DND-41 (cell line): Measurements from ENCODE around the gene SPINK6.

ENCODE experiments used
- ATAC-seq: fragments of 200-7000 bp; cut with Tn5 transposase; 3 replicates; pipeline ENCODE4 v1.9.1; 2021; ENCODE audit warnings: low read depth; ENCODE audit not compliant: insufficient read depth
- DNase-seq: peaks from one replicate; pipeline ENCODE4 v3.0.0-alpha.2; 2020
- H2AFZ ChIP-seq: 2 replicates; pipeline ENCODE4 v1.6.0; 2012; ENCODE audit warnings: low read depth, low read length
- H3K27ac ChIP-seq: 2 replicates; pipeline ENCODE4 v1.5.1; 2012; ENCODE audit warnings: low read length, inconsistent platforms
- H3K27me3 ChIP-seq: fragments of 200-600 bp; sonication (generic); 2 replicates; pipeline ENCODE4 v1.6.0; 2012; ENCODE audit warnings: low read length, mild to moderate bottlenecking, inconsistent platforms; ENCODE audit not compliant: insufficient read depth, poor library complexity
- H3K36me3 ChIP-seq: 2 replicates; pipeline ENCODE4 v1.5.1; 2012; ENCODE audit warnings: low read length, inconsistent platforms; ENCODE audit not compliant: insufficient read depth
- H3K4me1 ChIP-seq: 2 replicates; pipeline ENCODE4 v1.5.1; 2012; ENCODE audit warnings: mild to moderate bottlenecking, low read length; ENCODE audit not compliant: insufficient read depth
- H3K4me2 ChIP-seq: 2 replicates; pipeline ENCODE4 v1.6.0; 2012; ENCODE audit warnings: mild to moderate bottlenecking, moderate library complexity, low read length, inconsistent platforms; ENCODE audit not compliant: insufficient read depth
- H3K4me3 ChIP-seq, 2 experiments: fragments of 200-600 bp in 1 of 2; shearing (Covaris generic) in 1 of 2; 2 replicates each; pipeline ENCODE4 v1.5.1; 2012 to 2016; ENCODE audit warnings: inconsistent platforms in 2 of 2, low read length in 2 of 2, mild to moderate bottlenecking in 2 of 2, low read depth in 1 of 2, moderate library complexity in 1 of 2
- H3K79me2 ChIP-seq: 2 replicates; pipeline ENCODE4 v1.6.0; 2012; ENCODE audit warnings: low read length, inconsistent platforms; ENCODE audit not compliant: insufficient read depth
- H3K9ac ChIP-seq: 2 replicates; pipeline ENCODE4 v1.6.0; 2012; ENCODE audit warnings: low read depth, mild to moderate bottlenecking, inconsistent platforms, low read length, moderate library complexity
- H3K9me3 ChIP-seq: 2 replicates; pipeline ENCODE4 v1.5.1; 2012; ENCODE audit warnings: low read length, moderate library complexity, mild to moderate bottlenecking, inconsistent platforms; ENCODE audit not compliant: insufficient read depth, severe bottlenecking
- H4K20me1 ChIP-seq: 2 replicates; pipeline ENCODE4 v1.6.0; 2012; ENCODE audit warnings: low read length; ENCODE audit not compliant: insufficient read depth
- EZH2 ChIP-seq: IDR thresholded peaks from 3 replicates; pipeline ENCODE4 v1.6.1; 2012; ENCODE audit warnings: borderline replicate concordance, low read depth, mild to moderate bottlenecking, moderate library complexity, low read length, inconsistent platforms; ENCODE audit not compliant: severe bottlenecking
- TF ChIP-seq, protein P1 (sequence below): IDR thresholded peaks from 2 replicates; pipeline ENCODE4 v1.5.1; 2012; ENCODE audit warnings: borderline replicate concordance, low read length, moderate library complexity, mild to moderate bottlenecking; ENCODE audit not compliant: poor library complexity, severe bottlenecking; ENCODE audit errors: extremely low read depth

SPINK6 gene

DNA sequence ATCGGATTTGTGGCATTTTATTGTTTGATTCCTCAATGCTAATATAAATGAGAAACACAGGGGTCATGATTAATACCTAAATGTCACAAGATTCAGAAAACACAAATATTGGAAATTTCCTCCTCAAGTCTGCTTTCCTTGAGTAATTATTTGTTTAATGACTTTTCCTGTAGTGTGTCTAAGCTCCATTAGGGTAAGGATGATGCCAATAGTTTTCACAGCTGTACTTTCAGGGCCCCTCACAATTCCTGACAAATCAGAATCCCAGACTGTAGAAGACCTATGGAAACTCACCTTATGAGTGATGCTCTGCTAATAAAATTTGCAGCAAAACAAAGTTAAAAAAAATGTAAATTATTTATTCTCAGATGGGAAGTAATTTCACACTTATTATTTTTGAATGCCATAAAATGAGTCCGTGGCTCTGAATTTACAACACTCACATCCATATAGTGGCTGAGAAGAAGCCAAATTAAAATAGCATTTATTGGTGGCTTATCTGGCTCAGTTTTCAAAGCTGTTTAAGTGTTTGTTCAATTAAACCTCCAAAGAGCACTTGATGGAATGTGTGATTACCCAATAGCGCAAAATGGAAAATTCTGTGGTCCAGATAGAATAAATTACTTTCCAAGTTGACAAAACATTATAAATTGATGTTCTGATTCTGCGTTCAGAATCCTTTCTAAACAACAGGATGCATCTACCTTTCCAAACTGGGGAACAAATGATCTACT, 36.1 kb upstream of the SPINK6 start:
- Histone ChIP-seq H3K4me2 (no peak overlapping the region), H4K20me1 (no peaks in the 10 kb centered on the region), H3K4me3 (no peak overlapping the region), H3K9me3 (no peaks in the 10 kb centered on the region), H2AFZ (no peak overlapping the region), H3K27me3 (no peaks in the 10 kb centered on the region), H3K36me3 (no peaks in the 10 kb centered on the region), H3K9ac (no peak overlapping the region), H3K27ac (no peak overlapping the region), H3K79me2 (no peaks in the 10 kb centered on the region), H3K4me1 (no peaks in the 10 kb centered on the region)
- no peak for ATAC-seq
- TF ChIP-seq EZH2 = no peak
- TF ChIP-seq, protein P1, sequence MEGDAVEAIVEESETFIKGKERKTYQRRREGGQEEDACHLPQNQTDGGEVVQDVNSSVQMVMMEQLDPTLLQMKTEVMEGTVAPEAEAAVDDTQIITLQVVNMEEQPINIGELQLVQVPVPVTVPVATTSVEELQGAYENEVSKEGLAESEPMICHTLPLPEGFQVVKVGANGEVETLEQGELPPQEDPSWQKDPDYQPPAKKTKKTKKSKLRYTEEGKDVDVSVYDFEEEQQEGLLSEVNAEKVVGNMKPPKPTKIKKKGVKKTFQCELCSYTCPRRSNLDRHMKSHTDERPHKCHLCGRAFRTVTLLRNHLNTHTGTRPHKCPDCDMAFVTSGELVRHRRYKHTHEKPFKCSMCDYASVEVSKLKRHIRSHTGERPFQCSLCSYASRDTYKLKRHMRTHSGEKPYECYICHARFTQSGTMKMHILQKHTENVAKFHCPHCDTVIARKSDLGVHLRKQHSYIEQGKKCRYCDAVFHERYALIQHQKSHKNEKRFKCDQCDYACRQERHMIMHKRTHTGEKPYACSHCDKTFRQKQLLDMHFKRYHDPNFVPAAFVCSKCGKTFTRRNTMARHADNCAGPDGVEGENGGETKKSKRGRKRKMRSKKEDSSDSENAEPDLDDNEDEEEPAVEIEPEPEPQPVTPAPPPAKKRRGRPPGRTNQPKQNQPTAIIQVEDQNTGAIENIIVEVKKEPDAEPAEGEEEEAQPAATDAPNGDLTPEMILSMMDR = no peak
- no peak for DNase-seq

DNA sequence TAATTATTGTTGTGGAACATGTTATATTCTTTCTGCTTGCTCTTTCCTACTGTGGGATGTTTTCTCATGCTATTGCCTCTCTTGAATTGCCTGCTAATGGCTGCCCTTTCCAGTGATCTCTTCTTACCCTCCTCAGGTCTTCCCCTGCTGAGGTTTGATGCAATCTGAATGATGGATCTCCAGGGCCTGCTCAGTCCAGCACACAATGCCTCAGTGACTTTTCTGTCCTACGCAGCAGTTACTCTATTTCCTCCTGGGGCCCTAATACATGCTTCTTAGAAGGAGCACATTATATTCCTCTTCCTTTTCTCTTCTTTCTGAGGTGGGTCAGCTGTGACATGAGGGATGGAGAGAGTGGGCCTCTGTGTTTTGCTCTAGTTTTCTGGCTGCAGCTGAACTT, 34.6 kb upstream of the SPINK6 start, which contains the start of gene SPINK14:
TSS of gene SPINK14 (plus strand) at position 301 of the 400 bp plus-strand sequence. CDS start 1,187 bp downstream, outside the sequence.
- Histone ChIP-seq H3K9me3 (no peaks in the 10 kb centered on the region), H3K4me2 (no peak within 1 kb of the TSS), H3K9ac (no peak within 1 kb of the TSS), H4K20me1 (no peaks in the 10 kb centered on the region), H3K27ac (no peak within 1 kb of the TSS), H3K79me2 (no peaks in the 10 kb centered on the region), H3K27me3 (no peaks in the 10 kb centered on the region), H3K4me1 (no peaks in the 10 kb centered on the region), H3K4me3 (no peak within 1 kb of the TSS), H2AFZ (no peak within 1 kb of the TSS), H3K36me3 (no peaks in the 10 kb centered on the region)
- DNase-seq = no peak
- no peak for ATAC-seq
- TF ChIP-seq, protein P1 = no peak
- TF ChIP-seq EZH2 = no peak

DNA sequence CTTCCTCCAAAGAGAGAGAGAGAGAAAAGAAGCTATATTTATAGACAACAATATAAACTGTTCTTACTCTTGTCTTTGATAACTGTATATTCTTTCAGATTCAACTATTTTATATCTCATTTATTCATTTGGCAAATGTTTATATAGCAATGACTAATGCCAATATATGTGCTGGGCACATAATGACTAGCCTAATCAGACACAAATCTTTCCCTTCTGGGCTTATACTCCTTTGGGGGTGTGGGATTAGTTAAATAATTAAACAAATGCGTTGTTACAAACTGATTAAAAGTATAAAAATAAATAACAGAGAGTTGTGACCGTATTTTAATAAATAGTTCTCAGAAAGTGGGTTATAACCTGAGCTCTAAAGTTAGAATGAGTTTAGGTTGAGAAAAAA, 30.5 kb upstream of the SPINK6 start:
- Histone ChIP-seq H3K4me1 (no peaks in the 10 kb centered on the region), H3K27ac (no peak overlapping the region), H3K9ac (no peak overlapping the region), H3K4me3 (no peak overlapping the region), H3K4me2 (no peak overlapping the region), H3K27me3 (no peaks in the 10 kb centered on the region), H2AFZ (no peak overlapping the region), H3K79me2 (no peaks in the 10 kb centered on the region), H3K36me3 (no peaks in the 10 kb centered on the region), H4K20me1 (no peaks in the 10 kb centered on the region), H3K9me3 (no peaks in the 10 kb centered on the region)
- DNase-seq (no peak), ATAC-seq (no peak)
- TF ChIP-seq EZH2 = no peak
- TF ChIP-seq, protein P1 = no peak
